ENCODE data around the gene ABHD14A. TPM values are rescaled to one million over a fixed set of nuclear protein-coding genes. Genes with fewer than 3 reads are reported as not detected.

Gene ABHD14A
- total RNA-seq, 3 donors from 2014 or later = 6.3 to 14.8 (median 9.1) TPM

DNA sequence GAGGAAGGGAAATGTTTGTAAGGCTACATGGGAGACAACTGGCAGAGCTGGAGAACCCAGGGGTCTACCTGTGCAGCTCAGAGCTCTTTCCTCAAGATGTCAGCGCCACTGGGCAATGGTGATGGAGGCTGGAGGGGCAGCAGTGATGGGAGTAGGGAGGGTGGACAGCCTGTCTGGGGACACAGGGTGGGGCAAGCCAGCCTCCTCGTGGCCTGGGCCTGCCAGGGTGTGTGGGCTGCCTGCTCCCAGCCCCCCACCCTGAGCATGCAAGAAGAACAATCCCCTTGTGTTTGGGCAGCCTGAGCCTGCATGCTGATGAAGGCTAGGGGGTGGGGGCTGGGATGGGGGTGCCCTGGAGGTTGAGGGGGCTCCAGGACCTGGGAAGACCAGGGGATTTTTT is 8.8 kb upstream of the ABHD14A start:
- ATAC-seq (no peak), DNase-seq (peak in 2 of 3 donors; percentile 23 to 45)
- TF ChIP-seq, protein P1, sequence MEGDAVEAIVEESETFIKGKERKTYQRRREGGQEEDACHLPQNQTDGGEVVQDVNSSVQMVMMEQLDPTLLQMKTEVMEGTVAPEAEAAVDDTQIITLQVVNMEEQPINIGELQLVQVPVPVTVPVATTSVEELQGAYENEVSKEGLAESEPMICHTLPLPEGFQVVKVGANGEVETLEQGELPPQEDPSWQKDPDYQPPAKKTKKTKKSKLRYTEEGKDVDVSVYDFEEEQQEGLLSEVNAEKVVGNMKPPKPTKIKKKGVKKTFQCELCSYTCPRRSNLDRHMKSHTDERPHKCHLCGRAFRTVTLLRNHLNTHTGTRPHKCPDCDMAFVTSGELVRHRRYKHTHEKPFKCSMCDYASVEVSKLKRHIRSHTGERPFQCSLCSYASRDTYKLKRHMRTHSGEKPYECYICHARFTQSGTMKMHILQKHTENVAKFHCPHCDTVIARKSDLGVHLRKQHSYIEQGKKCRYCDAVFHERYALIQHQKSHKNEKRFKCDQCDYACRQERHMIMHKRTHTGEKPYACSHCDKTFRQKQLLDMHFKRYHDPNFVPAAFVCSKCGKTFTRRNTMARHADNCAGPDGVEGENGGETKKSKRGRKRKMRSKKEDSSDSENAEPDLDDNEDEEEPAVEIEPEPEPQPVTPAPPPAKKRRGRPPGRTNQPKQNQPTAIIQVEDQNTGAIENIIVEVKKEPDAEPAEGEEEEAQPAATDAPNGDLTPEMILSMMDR (IDR thresholded peaks at IDR 0.05) = no peak
- Histone ChIP-seq H3K4me3 (no peak overlapping the region), H3K36me3 (ENCODE audit: low read depth) (no peaks in the 10 kb centered on the region), H3K9me3 (no peaks in the 10 kb centered on the region), H3K4me1 (ENCODE audit: low read depth) (peaks cover 11% of the 10 kb centered on the region)
- intact Hi-C loops (cut with DNase I, micrococcal nuclease) = no loop called here

DNA sequence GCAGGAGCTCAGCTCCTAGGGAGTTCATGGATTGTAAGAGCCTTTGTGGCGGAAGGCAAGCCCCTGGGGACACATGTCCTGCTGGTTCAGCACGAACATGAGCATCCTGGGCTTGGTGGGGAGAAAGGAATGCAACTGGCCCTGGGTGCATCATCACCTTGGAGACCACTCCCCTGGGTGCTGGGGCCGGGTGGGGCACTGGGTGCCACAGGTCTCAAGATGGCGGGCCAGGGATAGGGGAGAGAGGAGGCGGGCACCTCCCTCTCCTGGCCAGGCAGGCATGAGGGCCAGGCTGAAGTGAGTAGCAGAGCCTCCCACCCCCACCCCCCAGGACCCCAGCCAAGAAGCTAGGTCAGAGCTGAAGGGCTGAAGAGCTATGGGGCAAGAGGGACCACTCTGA is 8.4 kb upstream of the ABHD14A start:
- Histone ChIP-seq H3K4me3 (peak overlapping the region; percentile 32), H3K4me1 (ENCODE audit: low read depth) (peaks cover 11% of the 10 kb centered on the region), H3K36me3 (ENCODE audit: low read depth) (no peaks in the 10 kb centered on the region), H3K9me3 (no peaks in the 10 kb centered on the region)
- intact Hi-C loops (cut with DNase I, micrococcal nuclease) = no loop called here
- TF ChIP-seq, protein P1 (IDR thresholded peaks at IDR 0.05) = no peak
- DNase-seq = peak in 2 of 3 donors; percentile 45 to 61
- no peak for ATAC-seq

DNA sequence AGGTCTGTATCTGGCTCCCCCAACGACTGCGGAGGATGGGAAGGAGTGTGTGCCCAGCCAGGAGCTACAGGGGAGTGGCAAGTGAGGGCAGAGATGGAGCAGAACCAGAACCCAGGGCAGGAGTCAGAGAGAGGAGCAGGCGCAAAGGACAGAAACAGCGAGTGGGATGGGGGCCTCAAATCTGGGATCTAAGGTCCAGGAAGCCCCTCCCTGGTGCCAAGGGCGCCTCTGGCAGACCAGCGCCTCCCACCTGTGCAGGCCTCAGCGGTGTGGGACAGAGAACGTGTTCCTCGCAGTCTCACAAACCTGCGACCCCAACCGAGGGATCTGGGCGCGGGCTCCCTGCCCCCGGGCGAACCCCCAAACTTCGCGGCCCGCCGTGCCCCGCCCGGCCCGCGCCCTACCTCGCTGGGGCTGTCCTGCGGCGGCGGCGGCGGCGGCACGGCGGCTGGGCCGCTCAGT is 7.9 kb upstream of the ABHD14A start:
- no peaks in the 10 kb centered on the region for H3K9me3 ChIP-seq
- H3K36me3 ChIP-seq (ENCODE audit: low read depth) = no peaks in the 10 kb centered on the region
- TF ChIP-seq, protein P1 (IDR thresholded peaks at IDR 0.05) = no peak
- ATAC-seq (peak; percentile 67), DNase-seq (peak in 1 of 3 donors; percentile 70)
- H3K4me3 ChIP-seq = peak overlapping the region; percentile 32
- intact Hi-C loops (cut with DNase I, micrococcal nuclease) = no loop called here
- H3K4me1 ChIP-seq (ENCODE audit: low read depth) = peaks cover 11% of the 10 kb centered on the region

DNA sequence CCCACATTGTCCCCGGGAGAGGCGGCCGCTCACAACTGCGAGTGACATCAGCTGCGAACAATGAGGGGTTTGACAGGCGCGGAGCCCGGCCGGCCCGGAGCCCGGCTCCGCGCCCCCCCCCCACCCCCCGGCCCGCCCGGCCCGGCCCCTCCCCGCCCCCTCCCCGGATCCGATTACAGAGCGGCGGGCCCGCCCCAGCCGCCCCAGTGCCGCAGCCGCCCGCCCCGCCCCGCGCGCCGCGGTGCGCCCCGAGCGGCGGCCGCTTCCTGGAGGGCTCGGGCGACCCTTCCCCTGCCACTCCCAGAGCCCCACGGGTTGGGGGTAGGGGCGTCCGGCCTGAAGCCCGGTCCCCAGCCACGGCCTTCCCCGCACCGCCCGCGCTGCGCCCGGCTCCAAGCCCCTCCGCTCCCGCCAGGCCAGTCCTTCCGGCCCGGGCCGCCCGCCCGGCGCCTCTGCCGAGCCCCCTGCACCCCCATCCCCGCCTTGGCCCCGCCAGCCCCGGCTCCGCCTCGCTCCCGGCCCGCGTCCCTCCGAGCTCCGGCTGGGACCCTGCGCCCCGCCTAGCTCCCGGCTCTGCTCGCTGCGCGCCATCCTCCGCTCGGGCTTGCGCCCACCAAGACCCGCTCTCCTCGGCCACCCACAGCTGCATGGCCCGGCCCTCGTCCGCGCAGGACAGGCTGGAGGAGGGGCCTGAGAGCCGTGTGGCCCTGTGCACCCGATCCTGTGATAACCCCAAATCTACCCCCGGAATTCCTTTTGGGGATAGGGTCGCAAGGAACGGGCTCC is 7.3 kb upstream of the ABHD14A start, which contains the start of gene PCBP4:
PCBP4 (minus strand) TSS at position 71 of the 786 bp plus-strand sequence. CDS start 6,214 bp downstream, outside the sequence.
- intact Hi-C loops (cut with DNase I, micrococcal nuclease) = no loop called here

DNA sequence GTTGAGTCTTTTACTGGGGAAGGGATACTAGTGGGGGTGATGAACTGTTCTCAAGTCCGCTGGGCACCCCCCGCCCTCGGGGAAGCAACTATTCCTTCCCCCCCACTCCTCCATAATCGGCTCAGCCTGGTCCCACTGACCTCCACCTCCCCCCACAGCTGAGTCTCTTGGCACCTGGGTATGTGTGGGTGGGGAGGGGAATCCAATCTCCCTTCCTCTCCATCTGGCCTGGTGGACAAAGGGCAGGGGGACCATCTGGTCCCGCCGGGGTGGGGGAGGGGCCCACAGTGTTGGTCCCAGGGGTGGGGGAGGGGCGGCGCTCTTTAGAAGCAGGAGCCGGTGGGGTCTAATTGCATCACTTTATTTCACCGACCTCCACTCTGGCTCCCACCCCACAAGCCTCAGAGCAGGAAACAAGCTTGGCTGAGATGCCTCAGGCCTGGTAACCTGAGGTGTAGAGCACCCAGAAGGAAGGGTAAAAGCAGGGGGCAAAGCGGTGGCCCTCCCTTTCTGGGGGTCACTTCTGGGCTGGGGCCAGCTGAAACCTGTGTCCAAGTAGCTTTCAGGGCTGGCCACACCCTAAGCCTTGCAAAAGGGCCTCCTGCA is 6.6 kb upstream of the ABHD14A start:
- no peaks in the 10 kb centered on the region for H3K36me3 ChIP-seq (ENCODE audit: low read depth)
- H3K4me3 ChIP-seq = peak overlapping the region; percentile 50
- H3K9me3 ChIP-seq = no peaks in the 10 kb centered on the region
- peak; percentile 6 for ATAC-seq
- TF ChIP-seq, protein P1 (IDR thresholded peaks at IDR 0.05) = no peak
- DNase-seq = peak in 1 of 3 donors; percentile 45
- H3K4me1 ChIP-seq (ENCODE audit: low read depth) = peaks cover 17% of the 10 kb centered on the region
- intact Hi-C loops (cut with DNase I, micrococcal nuclease) = no loop called here

More for the DNA sequence above, 7.3 kb upstream of the ABHD14A start, which contains the start of gene PCBP4:
- H3K36me3 ChIP-seq (ENCODE audit: low read depth) = no peaks in the 10 kb centered on the region
- H3K4me1 ChIP-seq (ENCODE audit: low read depth) = peaks cover 16% of the 10 kb centered on the region
- DNase-seq = peak; percentile 59 to 75 (median 67)
- H3K9me3 ChIP-seq = no peaks in the 10 kb centered on the region
- peak; percentile 77 for ATAC-seq
- TF ChIP-seq, protein P1 (IDR thresholded peaks at IDR 0.05) = no peak
- peak within 1 kb of the TSS; percentile 50 for H3K4me3 ChIP-seq

All from mucosa of descending colon (tissue), 3 donors.